Measurements from ENCODE around the gene LOXL1.

LOXL1 gene

DNA sequence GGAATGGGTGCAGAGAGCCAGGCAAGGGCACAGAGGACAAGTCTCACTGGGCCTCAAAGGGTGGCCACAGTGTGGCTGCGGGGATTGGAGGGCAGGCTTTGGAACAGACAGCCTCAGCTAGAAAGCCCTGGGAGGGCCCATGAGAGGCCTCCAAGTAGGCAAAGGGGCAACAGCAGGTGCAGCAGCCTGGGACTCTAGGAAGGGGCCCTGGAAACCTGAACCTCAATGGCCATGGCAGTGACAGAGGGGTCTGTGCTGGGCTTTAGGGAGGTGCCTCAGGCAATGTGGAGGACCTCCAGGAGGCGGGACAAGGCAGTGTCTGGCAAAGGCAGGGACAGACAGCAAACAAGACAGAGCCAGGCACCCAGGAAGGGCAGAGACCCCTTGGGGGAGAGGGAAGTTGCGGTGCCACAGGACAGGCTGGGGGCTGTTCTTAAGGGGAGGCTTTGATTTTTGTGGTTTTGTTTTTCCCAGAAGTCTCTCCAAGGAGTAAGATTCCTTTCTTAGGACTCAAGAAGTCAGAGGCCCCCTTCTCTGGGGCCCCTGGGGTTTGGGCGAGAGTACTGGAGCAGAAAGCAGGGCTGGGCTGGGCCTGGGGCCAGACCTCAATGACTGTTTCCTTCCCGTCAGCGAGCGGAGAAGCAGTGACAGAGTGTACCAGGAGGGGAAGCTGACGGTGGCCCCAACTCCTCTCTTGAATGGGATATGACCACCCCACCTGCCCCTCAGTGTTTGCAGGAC, 56.1 kb downstream of the LOXL1 start:
- DNase-seq = peak; percentile 99

DNA sequence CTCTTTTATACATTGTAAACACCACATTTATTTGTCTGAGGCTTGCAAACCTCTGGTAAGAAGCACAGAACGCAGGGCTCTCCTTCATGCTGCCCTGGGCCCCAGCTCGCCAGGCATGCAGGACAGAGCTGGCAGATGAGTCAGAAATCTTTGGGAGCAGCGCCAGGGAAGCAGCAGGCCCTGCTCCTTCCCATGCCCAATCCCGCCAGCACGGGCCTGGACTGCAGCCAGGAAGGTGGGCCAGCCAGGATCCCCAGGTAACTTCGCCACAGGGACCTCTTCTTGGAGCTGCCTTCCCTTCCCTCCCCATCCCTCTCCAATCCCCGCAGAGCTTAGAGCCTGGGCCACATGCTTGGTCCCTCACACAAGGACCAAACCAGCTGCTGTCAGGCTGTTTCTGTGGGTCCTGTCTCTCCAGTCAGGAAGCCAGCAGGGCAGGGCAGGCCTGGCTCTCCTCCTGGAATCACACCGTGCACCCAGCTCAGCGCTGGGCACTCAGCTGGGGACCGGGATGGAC, 57.0 kb downstream of the LOXL1 start:
- DNase-seq = peak; percentile 85

DNA sequence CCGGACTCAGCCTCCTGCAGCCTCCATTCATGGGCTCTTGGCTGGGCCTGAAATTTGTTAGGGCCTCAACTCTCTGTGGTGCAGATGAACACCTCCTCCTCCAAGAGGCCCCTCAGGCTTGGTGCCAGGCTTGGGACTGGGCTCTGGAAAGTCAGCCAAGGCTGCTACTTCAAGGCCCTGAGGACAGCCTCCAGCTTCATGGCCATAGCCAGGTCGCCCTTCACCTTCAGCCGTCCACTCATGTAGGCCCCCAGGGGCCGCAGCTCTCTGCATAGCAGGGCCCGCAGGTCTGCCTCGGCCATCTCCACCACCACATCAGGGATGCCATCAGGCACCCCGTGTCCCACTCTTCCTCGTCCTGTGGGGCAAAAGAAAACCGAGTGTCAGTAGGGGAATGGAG, 57.5 kb downstream of the LOXL1 start:
- no peak for DNase-seq

DNA sequence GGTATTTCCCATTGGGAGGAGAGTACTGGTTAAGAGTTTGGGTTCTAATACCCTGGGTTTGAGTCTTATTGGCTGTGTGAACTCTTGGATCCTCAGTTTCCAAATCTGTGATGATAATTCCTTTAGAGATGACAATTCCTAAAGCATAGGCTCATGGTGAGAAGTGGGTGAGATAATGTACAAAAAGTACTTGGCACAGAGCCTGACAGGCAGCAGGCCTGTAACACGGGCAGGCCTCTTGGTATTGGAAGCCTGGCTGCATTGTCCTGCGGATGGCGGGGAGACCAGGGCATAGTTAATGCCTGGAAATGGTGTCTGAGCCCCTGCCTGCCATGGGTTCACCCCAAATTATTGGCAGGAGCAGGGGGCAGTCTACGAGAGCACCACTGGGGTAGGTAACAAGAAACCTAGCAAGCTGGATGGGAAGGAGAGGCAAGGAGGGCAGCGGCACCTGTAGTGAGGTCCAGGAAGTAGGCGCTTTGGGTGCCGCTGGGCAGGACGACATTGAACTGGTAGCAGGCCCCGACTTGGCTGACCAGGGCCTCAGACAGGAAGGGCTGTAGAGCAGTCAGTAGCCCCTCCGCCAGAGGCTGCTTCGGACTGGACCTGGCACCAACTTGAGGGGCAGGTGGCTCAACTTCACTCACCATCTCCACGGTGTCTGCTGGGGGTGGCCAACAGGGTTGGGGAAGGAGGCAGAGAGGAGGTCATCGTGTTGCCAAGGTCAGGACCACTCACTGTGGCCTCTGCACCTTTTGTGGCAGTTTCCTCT, 58.1 kb downstream of the LOXL1 start:
- no peak for DNase-seq

DNA sequence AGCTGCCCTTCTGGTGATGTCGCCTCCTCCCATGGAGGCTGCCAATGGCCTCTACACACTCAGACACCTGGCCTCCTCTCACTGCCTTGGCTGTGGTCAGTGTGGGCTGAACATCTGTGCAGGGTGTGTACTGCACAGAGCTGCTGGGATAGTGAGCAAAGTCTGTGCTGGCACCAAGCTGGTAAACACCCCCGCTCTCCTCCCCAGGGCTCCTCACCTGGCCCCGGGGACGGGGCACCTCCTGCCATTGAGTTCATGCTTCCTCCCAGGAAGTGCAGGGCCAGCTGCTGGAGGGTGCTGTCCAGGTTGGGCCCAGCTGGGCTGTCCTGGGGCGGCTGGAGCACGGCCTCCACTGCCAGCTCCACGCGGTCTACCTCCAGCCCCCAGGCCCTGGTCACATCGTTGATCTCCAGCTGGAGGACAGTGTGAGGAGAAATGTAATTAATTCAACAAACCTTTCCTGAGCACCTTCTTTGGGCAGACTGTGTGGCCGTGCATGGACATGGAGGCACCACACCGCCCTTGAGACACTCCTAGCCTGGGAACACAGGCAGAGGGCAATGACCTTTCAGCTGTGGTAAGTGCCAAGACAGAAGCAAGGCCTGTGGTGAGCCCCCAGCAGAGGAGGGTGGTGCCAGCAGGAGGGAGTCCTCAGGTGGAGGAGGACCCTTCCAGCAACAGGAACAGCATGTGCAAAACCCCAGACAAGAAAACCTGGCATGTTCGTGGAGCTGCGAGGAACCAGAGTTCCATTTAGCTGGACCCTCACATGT, 59.0 kb downstream of the LOXL1 start:
- DNase-seq = no peak

DNA sequence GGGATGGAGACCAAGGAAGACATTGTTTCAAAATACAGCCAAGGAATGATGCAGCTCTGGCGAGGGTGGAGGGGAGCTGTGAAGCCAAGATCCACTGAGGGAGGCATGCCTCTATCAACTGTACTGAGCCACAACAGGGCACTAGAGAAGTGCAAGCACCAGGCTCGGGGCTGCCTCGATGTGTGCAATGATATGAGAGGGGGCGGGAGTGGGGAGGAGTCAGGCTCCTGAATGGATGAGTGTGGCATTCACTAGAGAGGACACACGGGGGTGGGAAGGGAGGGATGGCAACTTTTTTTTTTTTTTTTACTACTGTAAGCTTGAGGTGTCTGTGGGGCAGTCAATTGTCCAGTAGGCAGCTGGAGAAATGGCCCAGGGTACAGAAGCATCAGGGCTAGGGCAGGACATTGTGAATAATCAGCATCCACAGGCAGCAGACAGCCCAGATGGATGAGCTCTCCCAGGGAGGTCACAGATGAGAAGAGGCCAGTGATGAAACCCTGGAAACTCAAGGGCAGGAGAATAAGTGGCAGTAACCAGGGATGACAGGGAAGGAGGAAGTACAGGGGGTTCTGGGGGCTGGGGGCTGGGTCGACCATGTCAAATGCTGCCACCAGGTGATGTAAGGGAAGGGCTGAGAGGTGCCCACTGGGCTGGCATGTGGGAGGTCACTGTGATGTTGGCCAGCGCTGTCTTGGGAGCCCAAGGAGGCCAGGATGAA, 60.0 kb downstream of the LOXL1 start:
- no peak for DNase-seq

DNA sequence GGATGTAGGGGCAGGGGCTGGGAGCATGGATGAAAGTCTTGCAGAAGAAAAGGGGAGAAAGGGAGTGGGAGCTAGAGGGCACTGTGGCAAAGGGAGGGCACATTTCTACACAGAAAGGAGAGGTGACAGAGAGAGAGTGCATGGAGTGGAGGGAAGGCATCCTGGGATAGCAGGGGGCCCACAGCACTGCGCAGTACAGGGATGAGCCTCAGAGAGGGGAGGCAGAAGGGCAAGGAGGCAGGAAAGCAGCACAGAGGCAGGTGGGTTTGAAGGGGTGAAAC, 60.5 kb downstream of the LOXL1 start:
- DNase-seq = no peak

DNA sequence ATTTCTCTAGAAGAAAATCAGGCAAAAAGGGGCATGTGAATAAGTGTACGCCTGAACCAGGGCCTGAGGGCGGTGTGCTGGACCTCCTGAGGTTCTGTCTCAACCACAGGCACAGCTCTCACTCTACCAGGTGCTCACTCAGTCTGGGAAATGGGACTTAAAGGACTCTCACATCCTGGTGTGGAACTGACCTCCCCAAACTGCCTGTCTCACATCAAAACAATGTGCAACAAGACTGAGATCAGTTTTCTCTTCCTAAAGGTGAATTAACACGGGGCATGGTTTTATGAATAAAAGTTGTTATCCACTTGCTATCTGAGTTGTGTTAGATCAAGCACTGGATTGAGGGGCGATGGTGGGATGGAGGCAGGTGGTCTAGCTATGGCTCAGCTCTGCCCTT, 61.0 kb downstream of the LOXL1 start:
- no peak for DNase-seq

DNA sequence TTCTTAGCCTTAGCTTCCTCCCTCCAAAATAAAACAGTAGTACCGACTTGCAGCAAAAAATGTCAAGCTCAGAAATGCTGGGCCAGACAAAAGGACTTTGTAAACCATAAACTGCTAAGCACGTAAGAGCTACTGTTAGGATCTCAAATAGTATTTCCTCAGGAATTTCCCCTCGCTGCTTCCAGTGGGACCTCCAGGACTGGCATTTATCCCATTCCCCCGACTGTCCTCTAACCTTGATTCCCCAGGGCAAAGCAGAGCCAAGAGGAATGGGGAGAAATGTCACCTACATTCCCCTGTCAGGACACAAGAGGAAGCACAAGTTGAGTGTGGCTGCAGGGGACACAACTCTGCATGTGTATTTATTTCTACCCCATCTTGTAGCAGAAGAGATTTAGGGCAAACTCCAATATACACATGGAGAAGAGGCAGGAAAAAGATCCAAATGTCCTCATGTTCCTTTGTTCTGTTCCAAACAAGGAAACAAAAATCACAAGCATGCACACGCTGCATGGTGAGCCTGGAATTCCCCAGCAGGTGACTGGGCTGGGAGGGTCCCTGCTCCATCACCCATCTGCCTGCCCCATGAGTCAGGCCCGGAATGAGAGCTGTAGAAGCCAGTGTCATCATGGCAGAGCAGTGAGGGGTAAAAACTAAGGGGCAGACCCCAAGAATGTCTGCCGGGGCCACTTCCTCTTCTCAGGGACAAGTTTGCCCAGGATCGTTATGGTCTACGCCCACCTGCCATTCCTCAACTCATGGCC, 61.6 kb downstream of the LOXL1 start:
- DNase-seq = peak; percentile 43

DNA sequence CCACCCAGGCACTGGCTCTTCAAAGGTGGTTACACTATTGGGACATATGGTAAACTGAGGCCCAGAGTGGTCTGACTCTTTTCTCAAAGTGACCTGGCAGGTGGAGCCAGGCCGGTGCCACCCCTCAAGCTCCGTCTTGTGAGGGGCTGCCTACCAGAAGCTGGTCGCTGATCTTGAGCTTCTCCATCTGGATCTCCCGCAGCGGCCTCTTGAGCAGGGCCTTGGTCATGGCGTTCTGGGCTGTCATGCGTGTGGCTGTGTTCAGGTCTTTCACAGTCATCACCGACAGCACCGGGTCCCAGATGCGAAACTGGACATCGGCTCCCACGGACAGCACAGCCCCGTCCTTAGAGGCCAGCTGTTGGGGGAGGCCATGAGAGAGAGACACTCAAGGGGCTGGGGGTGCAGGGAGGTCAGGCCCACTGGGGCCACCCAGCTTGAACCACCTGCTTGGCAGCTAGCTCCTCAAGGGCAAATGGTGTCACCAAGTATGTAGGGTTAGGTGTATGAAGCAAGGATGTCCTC, 62.2 kb downstream of the LOXL1 start:
- no peak for DNase-seq

DNA sequence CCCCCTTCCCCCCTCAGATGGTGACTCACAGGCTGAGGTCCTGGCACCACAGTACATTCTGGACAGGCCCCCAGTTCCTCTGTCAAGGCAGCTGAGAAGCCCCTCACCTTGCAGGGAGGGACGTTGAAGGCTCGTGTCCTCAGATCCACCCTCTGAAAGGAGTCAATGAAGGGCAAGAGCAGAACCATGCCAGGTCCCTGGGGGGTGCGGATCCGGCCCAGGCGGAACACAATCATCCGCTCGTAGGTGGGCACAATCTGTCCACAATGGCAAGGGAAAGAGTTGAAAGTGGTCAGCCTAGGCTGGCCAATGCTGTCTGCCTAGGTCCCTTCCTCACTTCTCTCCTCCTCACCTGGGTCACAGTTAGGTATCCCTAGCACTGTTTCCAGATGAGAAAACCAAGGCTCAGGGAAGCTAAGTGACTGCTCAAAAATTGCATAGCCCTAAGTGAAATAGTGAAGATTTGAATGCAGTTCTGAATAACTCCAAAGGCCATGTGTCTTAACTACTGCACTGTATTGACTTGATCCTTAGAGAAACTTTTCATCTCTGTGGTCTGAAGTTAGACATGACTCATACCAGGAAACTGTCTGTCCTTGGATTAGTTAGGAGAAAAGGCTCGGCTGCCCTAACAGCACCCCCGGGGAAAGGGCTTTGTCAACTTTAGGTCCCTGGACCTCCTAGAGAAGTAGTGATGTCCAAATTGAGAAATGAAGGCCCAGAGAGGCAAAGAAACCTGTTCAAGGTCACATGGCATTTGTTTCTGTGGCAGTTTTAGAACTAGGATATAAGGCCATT, 62.9 kb downstream of the LOXL1 start:
- peak; percentile 86 for DNase-seq

DNA sequence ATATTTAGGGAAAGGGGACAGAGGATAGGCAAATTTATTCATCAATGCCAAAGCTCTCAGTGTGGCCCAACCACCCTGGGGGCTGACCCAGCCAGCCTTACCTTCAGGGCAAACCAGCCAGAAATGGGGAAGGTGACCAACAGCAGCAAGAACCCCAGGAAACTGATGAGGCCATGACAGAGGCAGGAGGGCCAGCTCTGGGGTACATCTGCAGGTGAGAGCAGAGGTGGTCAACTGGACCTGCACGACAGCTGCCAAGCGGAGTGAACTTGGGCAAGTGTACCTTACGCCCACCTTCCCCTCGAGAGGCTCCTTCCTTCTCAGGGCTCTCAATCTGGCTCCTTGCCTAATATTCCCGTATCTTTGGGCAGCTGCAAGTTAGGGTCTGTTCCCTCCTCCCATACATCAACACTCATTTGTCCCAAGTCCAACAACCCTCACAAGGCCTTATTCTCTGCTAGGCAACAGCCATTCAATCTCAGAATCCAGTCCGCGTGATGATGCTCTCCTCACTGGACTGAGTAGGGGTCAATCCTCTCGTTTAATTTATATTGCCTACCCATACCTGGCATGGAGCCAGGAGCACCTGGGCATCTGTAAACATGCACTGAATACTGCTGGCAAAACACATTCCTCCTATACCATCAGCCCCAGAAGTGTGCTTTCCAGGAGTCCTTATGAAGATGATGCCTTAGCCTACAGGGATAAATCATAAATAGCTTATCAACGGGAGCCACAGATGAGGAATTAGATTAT, 64.2 kb downstream of the LOXL1 start:
- DNase-seq = no peak

DNA sequence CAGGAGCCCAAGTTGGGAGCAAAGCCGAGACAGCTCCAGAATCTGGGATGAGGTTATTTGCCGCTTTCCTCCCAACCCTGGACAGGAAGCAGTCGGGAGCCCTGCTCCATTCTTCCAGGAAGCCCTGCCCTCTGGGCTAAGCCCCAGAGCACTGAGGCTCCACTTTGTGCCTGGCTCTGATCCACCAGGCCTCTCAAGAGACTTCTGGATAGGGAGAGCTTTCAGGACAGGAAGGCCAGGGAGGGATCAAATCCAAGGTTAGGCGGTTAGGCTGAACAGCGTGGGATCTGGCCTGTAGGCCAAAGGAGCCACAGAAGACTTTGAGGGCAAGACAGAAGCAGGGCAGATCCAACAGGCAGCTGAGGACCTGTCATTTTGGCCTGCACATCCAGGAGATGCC, 65.0 kb downstream of the LOXL1 start:
- peak; percentile 54 for DNase-seq

DNA sequence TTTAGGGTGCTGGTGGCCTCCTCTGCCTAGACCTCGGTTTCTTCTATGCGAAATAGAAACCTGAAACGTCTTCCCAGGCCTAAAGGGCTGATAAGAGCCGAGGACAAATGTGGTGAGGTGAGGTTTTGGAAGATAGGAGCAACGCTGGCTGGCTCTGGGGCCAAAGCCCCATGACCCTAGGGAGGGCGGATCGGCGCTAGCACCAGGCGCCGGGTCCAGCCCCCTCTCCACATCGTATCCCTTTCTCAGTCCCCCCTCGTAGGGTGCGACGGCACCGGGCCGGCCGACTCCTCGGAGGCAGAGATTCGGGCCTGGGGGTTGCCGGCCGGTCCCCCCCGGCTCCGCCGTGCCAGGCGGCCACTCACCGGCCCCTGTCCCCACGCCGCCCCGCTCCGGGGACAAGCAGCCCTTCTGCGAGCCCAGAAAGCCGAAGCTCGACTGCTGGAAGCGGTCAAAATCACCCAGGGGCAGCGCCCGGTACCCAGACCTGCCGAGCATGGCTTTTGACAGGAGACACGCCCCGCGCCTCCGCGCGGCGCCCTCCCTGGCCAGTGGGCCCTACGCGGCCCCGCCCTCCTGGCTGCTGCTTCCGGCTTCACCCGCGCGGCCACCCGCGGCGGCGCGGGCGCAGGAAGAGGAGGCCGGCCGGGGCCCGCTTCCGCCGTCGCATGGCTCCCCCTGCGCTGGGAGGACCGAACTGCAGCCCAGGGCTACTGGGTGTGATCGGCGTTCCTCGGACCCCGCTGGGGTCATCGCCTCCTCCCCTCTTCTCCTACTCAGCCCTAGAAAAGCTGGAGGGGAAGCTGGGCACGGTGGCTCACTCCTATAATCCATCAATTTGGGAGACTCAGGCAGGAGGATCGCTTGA, 65.7 kb downstream of the LOXL1 start, which contains the start of gene STOML1:
TSS of gene STOML1 (minus strand) at position 570 of the 868 bp plus-strand sequence. CDS start at position 498, 72 bp downstream.
- DNase-seq = peak; percentile 96

DNA sequence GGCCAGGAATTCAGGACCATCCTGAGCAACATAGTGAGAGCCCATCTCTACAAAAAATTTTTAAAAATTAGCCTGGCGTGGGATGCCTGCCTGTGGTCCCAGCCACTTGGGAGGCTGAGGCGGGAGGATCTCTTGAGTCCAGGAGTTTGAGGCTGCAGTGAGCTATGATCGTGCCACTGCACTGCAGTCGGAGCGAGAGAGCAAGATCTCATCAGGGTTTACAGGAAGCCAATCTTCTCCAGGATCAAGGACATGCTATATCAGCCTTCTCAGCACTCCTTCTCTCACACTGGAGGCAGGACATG, 66.3 kb downstream of the LOXL1 start:
- DNase-seq = no peak

DNA sequence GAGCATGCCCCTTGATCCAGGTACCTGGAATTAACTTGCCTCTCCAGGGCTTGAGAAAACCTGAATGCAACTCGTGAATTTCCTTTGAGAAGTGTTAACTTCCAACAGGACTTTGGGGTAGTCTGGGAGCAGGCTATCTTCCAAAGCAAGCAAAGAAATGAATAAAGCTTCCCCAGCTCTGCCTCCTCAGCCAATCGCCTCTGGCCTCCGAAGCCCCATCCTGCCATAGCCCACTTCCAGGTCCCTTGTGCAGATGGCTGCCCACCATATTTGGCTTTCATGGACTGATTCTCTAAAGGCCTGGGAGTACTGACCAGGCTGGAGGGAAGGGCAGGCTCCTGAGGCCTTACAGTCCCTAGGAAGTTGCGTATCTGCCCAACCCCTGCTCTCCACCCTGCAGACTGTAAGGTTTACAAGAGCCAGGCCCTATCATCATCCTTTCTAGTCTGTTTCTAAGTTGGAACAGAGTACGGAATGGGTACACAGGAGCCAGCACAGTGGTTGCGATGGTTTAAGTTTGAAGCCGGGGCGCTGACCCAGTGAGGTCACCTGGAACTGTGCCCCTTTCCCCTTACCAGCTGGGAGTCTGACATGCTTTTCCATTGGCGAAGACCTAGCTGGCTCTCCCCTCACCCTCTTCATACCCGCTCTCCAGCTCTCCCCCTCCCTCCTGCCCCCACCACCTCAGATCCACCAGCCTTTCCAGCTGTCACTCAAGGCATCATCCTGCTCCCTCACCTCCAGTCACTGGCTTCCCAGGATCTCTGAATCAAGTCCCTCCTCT, 67.1 kb downstream of the LOXL1 start:
- no peak for DNase-seq

DNA sequence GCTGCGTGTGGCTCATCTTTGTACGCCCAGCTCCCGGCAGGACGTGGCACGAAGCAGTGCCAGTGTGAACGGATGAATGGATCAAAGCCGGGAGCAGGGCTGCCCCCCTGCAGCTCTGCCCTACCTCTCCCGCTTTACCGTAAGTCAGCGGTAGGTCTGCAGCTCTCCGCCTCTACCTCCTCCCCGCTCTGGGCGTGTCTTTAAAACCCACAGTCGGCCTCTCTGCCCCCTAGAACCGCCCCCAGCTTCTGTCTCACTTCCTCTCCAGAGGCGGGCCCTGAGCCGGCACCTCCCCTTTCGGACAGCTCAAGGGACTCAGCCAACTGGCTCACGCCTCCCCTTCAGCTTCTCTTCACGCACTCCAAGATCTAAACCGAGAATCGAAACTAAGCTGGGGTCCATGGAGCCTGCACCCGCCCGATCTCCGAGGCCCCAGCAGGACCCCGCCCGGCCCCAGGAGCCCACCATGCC, 68.2 kb downstream of the LOXL1 start, which contains the start of gene PML:
TSS of gene PML (plus strand) at position 304 of the 471 bp plus-strand sequence. CDS start at position 401, 97 bp downstream.
- peak; percentile 95 for DNase-seq

All from fibroblast of skin of right biceps (primary cell).